GM18519 (cell line): ENCODE results near the gene DKK2.
"Not testable (repeated sequence)": the region's sequence is repeated elsewhere in the genome, so short reads cannot be mapped to it uniquely, and the experiment has no call there.

Experiments
- ATAC-seq: cut with Tn5 transposase; IDR thresholded peaks from one replicate; pipeline ENCODE4 v1.9.1; 2021; ENCODE audit warnings: mild to moderate bottlenecking, moderate library complexity; ENCODE audit not compliant: unreplicated experiment, low FRiP score

DKK2 gene

GRCh38 chr4:106929248-106929647 is 106.9 kb downstream of the DKK2 start:
- ATAC-seq = no peak

- no peak for ATAC-seq
Observed at GRCh38 chr4:106914223-106914622, 121.9 kb downstream of the DKK2 start.

- no peak for ATAC-seq
Observed at GRCh38 chr4:106909486-106910188, 126.5 kb downstream of the DKK2 start.

- not testable (repeated sequence) for ATAC-seq
Observed at GRCh38 chr4:106908049-106908448, 128.1 kb downstream of the DKK2 start.

GRCh38 chr4:106907216-106907615 is 128.9 kb downstream of the DKK2 start:
- ATAC-seq = no peak

- ATAC-seq = no peak
Observed at GRCh38 chr4:106906728-106907127, 129.4 kb downstream of the DKK2 start.

GRCh38 chr4:106898621-106899230 is 137.4 kb downstream of the DKK2 start:
- ATAC-seq = peak; percentile 92

GRCh38 chr4:106893903-106894302 is 142.2 kb downstream of the DKK2 start:
- no peak for ATAC-seq

GRCh38 chr4:106893395-106893881 is 142.7 kb downstream of the DKK2 start:
- ATAC-seq = no peak

- ATAC-seq = no peak
Observed at GRCh38 chr4:106892786-106893185, 143.3 kb downstream of the DKK2 start.

GRCh38 chr4:106875340-106875739 is 160.8 kb downstream of the DKK2 start:
- ATAC-seq = no peak
